Measurements from ENCODE around the gene MYOF.

DNA sequence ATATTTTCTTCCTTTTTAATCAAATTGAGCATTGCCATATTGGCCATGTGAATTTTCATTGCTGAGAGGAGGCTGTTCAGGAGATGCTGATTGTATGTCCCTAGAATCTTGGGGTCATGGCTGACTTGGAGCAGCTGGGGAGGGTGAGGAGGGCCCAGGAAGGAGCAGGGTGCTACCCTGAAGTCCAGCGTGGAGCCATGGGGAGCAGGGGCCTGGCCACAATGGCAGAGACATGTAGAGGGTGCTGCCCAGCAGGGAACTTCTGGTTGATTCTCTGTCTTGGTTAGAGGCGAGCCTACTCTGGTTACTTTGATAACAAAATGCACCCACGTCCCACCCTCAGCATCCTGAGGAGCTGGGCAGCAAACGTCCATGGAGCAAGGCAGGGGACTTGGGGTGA lies 186.0 kb downstream of the MYOF start:
- TF ChIP-seq, protein P1, sequence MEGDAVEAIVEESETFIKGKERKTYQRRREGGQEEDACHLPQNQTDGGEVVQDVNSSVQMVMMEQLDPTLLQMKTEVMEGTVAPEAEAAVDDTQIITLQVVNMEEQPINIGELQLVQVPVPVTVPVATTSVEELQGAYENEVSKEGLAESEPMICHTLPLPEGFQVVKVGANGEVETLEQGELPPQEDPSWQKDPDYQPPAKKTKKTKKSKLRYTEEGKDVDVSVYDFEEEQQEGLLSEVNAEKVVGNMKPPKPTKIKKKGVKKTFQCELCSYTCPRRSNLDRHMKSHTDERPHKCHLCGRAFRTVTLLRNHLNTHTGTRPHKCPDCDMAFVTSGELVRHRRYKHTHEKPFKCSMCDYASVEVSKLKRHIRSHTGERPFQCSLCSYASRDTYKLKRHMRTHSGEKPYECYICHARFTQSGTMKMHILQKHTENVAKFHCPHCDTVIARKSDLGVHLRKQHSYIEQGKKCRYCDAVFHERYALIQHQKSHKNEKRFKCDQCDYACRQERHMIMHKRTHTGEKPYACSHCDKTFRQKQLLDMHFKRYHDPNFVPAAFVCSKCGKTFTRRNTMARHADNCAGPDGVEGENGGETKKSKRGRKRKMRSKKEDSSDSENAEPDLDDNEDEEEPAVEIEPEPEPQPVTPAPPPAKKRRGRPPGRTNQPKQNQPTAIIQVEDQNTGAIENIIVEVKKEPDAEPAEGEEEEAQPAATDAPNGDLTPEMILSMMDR (IDR thresholded peaks at IDR 0.05), result no peak
- TF ChIP-seq POLR2AphosphoS5 (IDR thresholded peaks at IDR 0.05; ENCODE audit: low read depth, low read length), result no peak
- no peak for TF ChIP-seq SIN3A (IDR thresholded peaks at IDR 0.05; ENCODE audit: borderline replicate concordance, insufficient read depth, low read depth, low read length)
- TF ChIP-seq, protein P2, sequence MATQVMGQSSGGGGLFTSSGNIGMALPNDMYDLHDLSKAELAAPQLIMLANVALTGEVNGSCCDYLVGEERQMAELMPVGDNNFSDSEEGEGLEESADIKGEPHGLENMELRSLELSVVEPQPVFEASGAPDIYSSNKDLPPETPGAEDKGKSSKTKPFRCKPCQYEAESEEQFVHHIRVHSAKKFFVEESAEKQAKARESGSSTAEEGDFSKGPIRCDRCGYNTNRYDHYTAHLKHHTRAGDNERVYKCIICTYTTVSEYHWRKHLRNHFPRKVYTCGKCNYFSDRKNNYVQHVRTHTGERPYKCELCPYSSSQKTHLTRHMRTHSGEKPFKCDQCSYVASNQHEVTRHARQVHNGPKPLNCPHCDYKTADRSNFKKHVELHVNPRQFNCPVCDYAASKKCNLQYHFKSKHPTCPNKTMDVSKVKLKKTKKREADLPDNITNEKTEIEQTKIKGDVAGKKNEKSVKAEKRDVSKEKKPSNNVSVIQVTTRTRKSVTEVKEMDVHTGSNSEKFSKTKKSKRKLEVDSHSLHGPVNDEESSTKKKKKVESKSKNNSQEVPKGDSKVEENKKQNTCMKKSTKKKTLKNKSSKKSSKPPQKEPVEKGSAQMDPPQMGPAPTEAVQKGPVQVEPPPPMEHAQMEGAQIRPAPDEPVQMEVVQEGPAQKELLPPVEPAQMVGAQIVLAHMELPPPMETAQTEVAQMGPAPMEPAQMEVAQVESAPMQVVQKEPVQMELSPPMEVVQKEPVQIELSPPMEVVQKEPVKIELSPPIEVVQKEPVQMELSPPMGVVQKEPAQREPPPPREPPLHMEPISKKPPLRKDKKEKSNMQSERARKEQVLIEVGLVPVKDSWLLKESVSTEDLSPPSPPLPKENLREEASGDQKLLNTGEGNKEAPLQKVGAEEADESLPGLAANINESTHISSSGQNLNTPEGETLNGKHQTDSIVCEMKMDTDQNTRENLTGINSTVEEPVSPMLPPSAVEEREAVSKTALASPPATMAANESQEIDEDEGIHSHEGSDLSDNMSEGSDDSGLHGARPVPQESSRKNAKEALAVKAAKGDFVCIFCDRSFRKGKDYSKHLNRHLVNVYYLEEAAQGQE (IDR thresholded peaks at IDR 0.05; ENCODE audit: insufficient read depth in 1 of 2, low read depth in 2 of 2, low read length in 1 of 2), result no peak
- no peak for TF ChIP-seq TCF7L2 (IDR thresholded peaks at IDR 0.05; ENCODE audit: low read depth, low read length)
